ENCODE results near the gene PTPRK. TPM values are rescaled to one million over a fixed set of nuclear protein-coding genes. Genes with fewer than 3 reads are reported as not detected.

Gene PTPRK
- total RNA-seq, 1 donor from 2014 or later, result 50.3 TPM

GRCh38 chr6:128500749-128501600, 19.4 kb downstream of the PTPRK start:
- no peaks in the 10 kb centered on the region for H3K36me3 Mint-ChIP-seq (ENCODE audit: unreplicated experiment)
- no peak for TF ChIP-seq CTCF (IDR thresholded peaks at IDR 0.05; ENCODE audit: partially characterized antibody, unreplicated experiment)

GRCh38 chr6:128500014-128500413, 20.4 kb downstream of the PTPRK start:
- Mint-ChIP-seq H3K4me1 (ENCODE audit: low read depth, unreplicated experiment) (peaks cover 2% of the 10 kb centered on the region), H3K4me3 (ENCODE audit: unreplicated experiment) (no peak overlapping the region), H3K9me3 (ENCODE audit: unreplicated experiment) (no peaks in the 10 kb centered on the region), H3K27ac (ENCODE audit: unreplicated experiment) (no peak overlapping the region), H3K27me3 (ENCODE audit: unreplicated experiment) (no peaks in the 10 kb centered on the region), H3K36me3 (ENCODE audit: unreplicated experiment) (no peaks in the 10 kb centered on the region)
- no peak for TF ChIP-seq CTCF (IDR thresholded peaks at IDR 0.05; ENCODE audit: partially characterized antibody, unreplicated experiment)
- no peak for DNase-seq

More at GRCh38 chr6:128500749-128501600, 19.4 kb downstream of the PTPRK start:
- Mint-ChIP-seq H3K27me3 (ENCODE audit: unreplicated experiment) (no peaks in the 10 kb centered on the region), H3K27ac (ENCODE audit: unreplicated experiment) (no peak overlapping the region), H3K4me1 (ENCODE audit: low read depth, unreplicated experiment) (peaks cover 2% of the 10 kb centered on the region), H3K9me3 (ENCODE audit: unreplicated experiment) (no peaks in the 10 kb centered on the region), H3K4me3 (ENCODE audit: unreplicated experiment) (no peak overlapping the region)
- no peak for DNase-seq

- no peak for DNase-seq
- Mint-ChIP-seq H3K36me3 (ENCODE audit: unreplicated experiment) (no peaks in the 10 kb centered on the region), H3K9me3 (ENCODE audit: unreplicated experiment) (no peaks in the 10 kb centered on the region), H3K4me1 (ENCODE audit: low read depth, unreplicated experiment) (peaks cover 4% of the 10 kb centered on the region), H3K27me3 (ENCODE audit: unreplicated experiment) (no peaks in the 10 kb centered on the region), H3K4me3 (ENCODE audit: unreplicated experiment) (no peak overlapping the region), H3K27ac (ENCODE audit: unreplicated experiment) (no peak overlapping the region)
- no peak for TF ChIP-seq CTCF (IDR thresholded peaks at IDR 0.05; ENCODE audit: partially characterized antibody, unreplicated experiment)
Measured at GRCh38 chr6:128499079-128499731, 21.2 kb downstream of the PTPRK start.

GRCh38 chr6:128498234-128498633, 22.2 kb downstream of the PTPRK start:
- Mint-ChIP-seq H3K9me3 (ENCODE audit: unreplicated experiment) (no peaks in the 10 kb centered on the region), H3K27ac (ENCODE audit: unreplicated experiment) (no peak overlapping the region), H3K36me3 (ENCODE audit: unreplicated experiment) (no peaks in the 10 kb centered on the region), H3K4me3 (ENCODE audit: unreplicated experiment) (no peak overlapping the region), H3K4me1 (ENCODE audit: low read depth, unreplicated experiment) (peaks cover 4% of the 10 kb centered on the region), H3K27me3 (ENCODE audit: unreplicated experiment) (no peaks in the 10 kb centered on the region)
- no peak for TF ChIP-seq CTCF (IDR thresholded peaks at IDR 0.05; ENCODE audit: partially characterized antibody, unreplicated experiment)
- no peak for DNase-seq

All from glutamatergic neuron (in vitro differentiated cells).